CD14-positive monocyte (primary cell): ENCODE data around the gene MACROD2. TPM values are rescaled to one million over a fixed set of nuclear protein-coding genes. Genes with fewer than 3 reads are reported as not detected.
A peak's percentile ranks its signal among the peaks of the same experiment; 100 is the strongest.

Experiments
- DNase-seq, 3 donors: peaks; one replicate each; pipeline ENCODE4 v3.0.0-alpha.2; 2011 to 2022
- H2AFZ ChIP-seq: 2 replicates; pipeline ENCODE4 v1.6.0; 2012; ENCODE audit warnings: mild to moderate bottlenecking, low read depth, low read length, inconsistent platforms; ENCODE audit not compliant: insufficient read depth, poor library complexity, severe bottlenecking
- H3K27ac ChIP-seq, 2 donors: 1 replicate in 1 of 2; 2 replicates in 1 of 2; pipeline ENCODE4 v1.5.1; 2012 to 2013; ENCODE audit warnings: low read length in 2 of 2, control low read depth in 1 of 2, inconsistent platforms in 1 of 2, low read depth in 1 of 2, mild to moderate bottlenecking in 1 of 2
- H3K27me3 ChIP-seq, 2 donors: one replicate each; pipeline versions ENCODE4 v1.6.0 to v1.6.1; 2011 to 2013; ENCODE audit warnings: low read length in 2 of 2; ENCODE audit not compliant: control insufficient read depth in 2 of 2, insufficient read depth in 2 of 2
- H3K36me3 ChIP-seq, 2 donors: replicated peaks in 1 of 2; 1 replicate in 1 of 2; 2 replicates in 1 of 2; pipeline versions ENCODE4 v1.5.1 to v1.6.1; 2012 to 2013; ENCODE audit warnings: low read length in 2 of 2, control low read depth in 1 of 2, inconsistent platforms in 1 of 2, mild to moderate bottlenecking in 1 of 2; ENCODE audit not compliant: insufficient read depth in 2 of 2, control insufficient read depth in 1 of 2
- H3K4me1 ChIP-seq, 2 donors: 1 replicate in 1 of 2; 2 replicates in 1 of 2; pipeline versions ENCODE4 v1.5.1 to v1.6.1; 2012 to 2013; ENCODE audit warnings: low read length in 2 of 2, control low read depth in 1 of 2, inconsistent platforms in 1 of 2, mild to moderate bottlenecking in 1 of 2, moderate library complexity in 1 of 2; ENCODE audit not compliant: insufficient read depth in 2 of 2, control insufficient read depth in 1 of 2
- H3K4me2 ChIP-seq: replicated peaks from 2 replicates; pipeline ENCODE3; 2012; ENCODE audit warnings: low read length, moderate library complexity, mild to moderate bottlenecking; ENCODE audit not compliant: poor library complexity, severe bottlenecking; ENCODE audit errors: extremely low read depth
- H3K4me3 ChIP-seq, 3 experiments: fragments of 200-600 bp in 1 of 3; sonication (generic) in 1 of 3; replicated peaks in 1 of 3; 1 replicate in 2 of 3; 2 replicates in 1 of 3; pipeline ENCODE4 v1.5.1; 2011 to 2013; ENCODE audit warnings: low read length in 3 of 3, mild to moderate bottlenecking in 3 of 3, control low read depth in 2 of 3, low read depth in 2 of 3, inconsistent platforms in 1 of 3, moderate library complexity in 1 of 3
- H3K79me2 ChIP-seq: 2 replicates; pipeline ENCODE4 v1.6.0; 2012; ENCODE audit warnings: mild to moderate bottlenecking, control low read depth, inconsistent platforms, low read length, moderate library complexity; ENCODE audit not compliant: insufficient read depth
- H3K9ac ChIP-seq: 2 replicates; pipeline ENCODE4 v1.6.0; 2017; ENCODE audit warnings: low read length, mild to moderate bottlenecking; ENCODE audit not compliant: insufficient read depth, poor library complexity, severe bottlenecking
- H3K9me3 ChIP-seq, 2 donors: replicated peaks in 1 of 2; 1 replicate in 1 of 2; 2 replicates in 1 of 2; pipeline versions ENCODE4 v1.5.1 to v1.6.1; 2012 to 2013; ENCODE audit warnings: low read length in 2 of 2, control low read depth in 1 of 2; ENCODE audit not compliant: control insufficient read depth in 1 of 2, insufficient read depth in 1 of 2
- H4K20me1 ChIP-seq: 2 replicates; pipeline ENCODE4 v1.6.0; 2012; ENCODE audit warnings: mild to moderate bottlenecking, low read length, control low read depth, moderate library complexity; ENCODE audit not compliant: insufficient read depth
- H3K27ac Mint-ChIP-seq, 7 donors: one replicate each; pipeline ENCODE4 v1.8.0; 2020; ENCODE audit warnings: mild to moderate bottlenecking in 7 of 7, mixed read lengths in 7 of 7, moderate library complexity in 6 of 7, inconsistent platforms in 2 of 7
- H3K27me3 Mint-ChIP-seq, 3 donors: one replicate each; pipeline ENCODE4 v1.8.0; 2021 to 2022; ENCODE audit warnings: low read depth in 3 of 3, mild to moderate bottlenecking in 3 of 3, mixed read lengths in 3 of 3, moderate library complexity in 3 of 3, inconsistent platforms in 1 of 3
- H3K36me3 Mint-ChIP-seq, 2 donors: one replicate each; pipeline ENCODE4 v1.8.0; 2020; ENCODE audit warnings: mixed read lengths in 2 of 2, inconsistent platforms in 1 of 2, mild to moderate bottlenecking in 1 of 2
- H3K4me1 Mint-ChIP-seq: one replicate; pipeline ENCODE4 v1.8.0; 2020; ENCODE audit warnings: mild to moderate bottlenecking, mixed read lengths
- H3K4me3 Mint-ChIP-seq, 2 donors: one replicate each; pipeline ENCODE4 v1.8.0; 2020; ENCODE audit warnings: mild to moderate bottlenecking in 2 of 2, mixed read lengths in 2 of 2, moderate library complexity in 1 of 2
- H3K9me3 Mint-ChIP-seq, 7 donors: one replicate each; pipeline ENCODE4 v1.8.0; 2020 to 2022; ENCODE audit warnings: mixed read lengths in 7 of 7, mild to moderate bottlenecking in 6 of 7, moderate library complexity in 6 of 7, inconsistent platforms in 2 of 7
- CTCF ChIP-seq: fragments of 200-600 bp; IDR thresholded peaks from one replicate; pipeline ENCODE4 v1.8.0; 2022; ENCODE audit warnings: antibody characterized with exemption, mild to moderate bottlenecking
- WGBS: methylation state at CpG from one replicate; pipeline ENCODE4 v1.1.5; 2013; ENCODE audit warnings: missing lambda C conversion rate; ENCODE audit not compliant: insufficient coverage; 5-methylcytosine and 5-hydroxymethylcytosine counted together
- intact Hi-C, 2 donors: fragments of 100-400 bp; cut with micrococcal nuclease; formaldehyde crosslinking; loops; one replicate each; pipeline versions ENCODE4 v1.15.0 to v1.15.1; 2023
- polyA plus RNA-seq, 3 donors: library from polyadenylated mRNA; depleted of rRNA in 1 of 3; unstranded in 2 of 3; stranded (reverse) in 1 of 3; fragments of 300-500 nt in 2 of 3; fragments of >200 nt in 1 of 3; fragmentation: Illumina TruSeq in 2 of 3; gene quantifications; 1 replicate in 2 of 3; 2 replicates in 1 of 3; pipeline ENCODE4 v1.2.3, GENCODE V29; 2012 to 2021

MACROD2 gene
- polyA plus RNA-seq, 3 donors = 0.23 TPM; not detected in 2

GRCh38 chr20:14622796-14623195, 627.5 kb downstream of the MACROD2 start:
- intact Hi-C loops = no loop called here

GRCh38 chr20:14631011-14631410, 635.7 kb downstream of the MACROD2 start:
- no peak for TF ChIP-seq CTCF

More at GRCh38 chr20:14622796-14623195, 627.5 kb downstream of the MACROD2 start:
- Histone ChIP-seq H3K27ac (no peak overlapping the region), H2AFZ (no peak overlapping the region), H3K36me3 (no peaks in the 10 kb centered on the region), H3K79me2 (no peaks in the 10 kb centered on the region), H3K4me3 (no peak overlapping the region), H3K4me1 (no peaks in the 10 kb centered on the region), H3K9me3 (peaks cover 18 to 28% of the 10 kb centered on the region in 2 donors), H4K20me1 (no peaks in the 10 kb centered on the region), H3K4me2 (no peak overlapping the region), H3K27me3 (no peaks in the 10 kb centered on the region), H3K9ac (no peak overlapping the region)
- TF ChIP-seq CTCF = no peak
- Mint-ChIP-seq H3K9me3 (peaks cover 3 to 15% (median 12%) of the 10 kb centered on the region in 7 donors), H3K36me3 (no peaks in the 10 kb centered on the region), H3K27me3 (no peaks in the 10 kb centered on the region), H3K27ac (peak overlapping the region in 1 of 7 donors; percentile 7), H3K4me3 (no peak overlapping the region), H3K4me1 (no peaks in the 10 kb centered on the region)
- no peak for DNase-seq
- no CpG with 5 or more reads among the region's 2 CpGs for WGBS

More at GRCh38 chr20:14631011-14631410, 635.7 kb downstream of the MACROD2 start:
- Histone ChIP-seq H4K20me1 (no peaks in the 10 kb centered on the region), H2AFZ (no peak overlapping the region), H3K79me2 (no peaks in the 10 kb centered on the region), H3K4me2 (no peak overlapping the region), H3K36me3 (no peaks in the 10 kb centered on the region), H3K27me3 (no peaks in the 10 kb centered on the region), H3K4me3 (no peak overlapping the region), H3K4me1 (no peaks in the 10 kb centered on the region), H3K27ac (no peak overlapping the region), H3K9ac (no peak overlapping the region), H3K9me3 (peaks cover 7 to 12% of the 10 kb centered on the region in 2 donors)
- intact Hi-C loops = no loop called here
- Mint-ChIP-seq H3K9me3 (peaks cover 5 to 16% (median 12%) of the 10 kb centered on the region in 7 donors), H3K27ac (no peak overlapping the region), H3K4me3 (no peak overlapping the region), H3K27me3 (peaks cover 0 to 3% (median 0%) of the 10 kb centered on the region in 3 donors), H3K36me3 (no peaks in the 10 kb centered on the region), H3K4me1 (no peaks in the 10 kb centered on the region)
- DNase-seq = no peak
- 100% methylated on average over 2 of the region's 4 CpGs for WGBS
